Measurements from ENCODE around the gene KIAA0232.

DNA sequence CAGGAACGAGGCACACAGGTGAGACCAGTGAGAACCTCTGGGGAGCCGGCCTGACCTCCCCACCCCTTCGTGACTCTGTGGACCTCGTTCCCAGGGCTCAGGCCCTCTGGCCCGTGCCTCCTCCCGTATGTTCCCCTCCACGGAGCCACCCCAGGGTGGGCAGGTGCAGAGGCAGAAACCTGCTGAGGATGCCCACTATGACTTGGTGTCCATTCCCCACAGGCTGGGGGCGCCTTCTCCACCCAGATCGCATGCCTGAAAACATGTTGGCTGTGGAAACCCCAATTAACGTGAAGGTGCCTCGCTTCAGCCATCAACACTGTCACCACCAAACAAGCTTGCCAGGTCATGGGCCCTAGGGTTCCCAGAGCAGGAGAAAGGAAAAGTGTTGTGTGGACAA, 39.5 kb upstream of the KIAA0232 start:
- TF ChIP-seq POLR2A (IDR thresholded peaks at IDR 0.05) (no peak), CTCF (IDR thresholded peaks at IDR 0.05) (no peak)
